ENCODE measurements around the gene GIPC1. TPM values are rescaled to one million over a fixed set of nuclear protein-coding genes. Genes with fewer than 3 reads are reported as not detected.

GIPC1 gene
- total RNA-seq, 1 donor from 2014 or later = 97.7 TPM

- DNase-seq = no peak
- Histone ChIP-seq H3K9me3 (no peaks in the 10 kb centered on the region), H3K27ac (peak overlapping the region; percentile 80), H3K4me3 (peak overlapping the region; percentile 91), H3K36me3 (no peaks in the 10 kb centered on the region), H3K27me3 (no peaks in the 10 kb centered on the region), H3K4me1 (peaks cover 29% of the 10 kb centered on the region)
- intact Hi-C loops (cut with DNase I) = no loop called here
- no peak for TF ChIP-seq CTCF (IDR thresholded peaks at IDR 0.05)
- ATAC-seq = no peak
These were observed 1.5 kb downstream of the GIPC1 start for GRCh38 chr19:14494411-14494810.

DNA sequence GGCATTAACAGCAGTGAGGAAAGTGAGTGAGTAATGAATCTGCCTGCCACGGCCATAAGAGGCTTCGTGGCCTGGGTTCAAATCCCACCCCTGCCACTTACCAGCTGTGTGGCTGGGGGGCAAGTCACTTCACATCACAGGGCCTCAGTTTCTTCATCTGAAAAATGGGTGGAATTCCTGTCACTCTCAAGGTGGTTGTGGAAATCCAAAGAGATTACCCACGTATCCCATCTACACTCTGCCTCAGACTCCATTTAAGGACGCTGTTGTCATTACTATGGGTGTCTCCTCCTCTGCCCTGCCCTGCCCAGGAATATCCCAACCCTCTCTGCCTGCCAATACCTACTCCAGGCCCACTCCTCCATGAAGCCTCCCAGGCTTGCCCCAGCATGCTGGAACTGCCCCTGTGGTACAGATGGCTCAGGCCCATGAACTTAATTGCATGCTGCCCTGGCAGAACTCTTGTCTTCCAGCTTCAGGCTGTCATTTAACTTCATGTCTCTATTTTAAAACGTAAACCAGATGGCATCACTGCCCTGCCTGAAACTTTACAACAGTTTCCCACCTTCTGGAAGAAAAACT lies 3.1 kb downstream of the GIPC1 start:
- Histone ChIP-seq H3K27ac (no peak overlapping the region), H3K27me3 (no peaks in the 10 kb centered on the region), H3K4me3 (no peak overlapping the region), H3K4me1 (peaks cover 25% of the 10 kb centered on the region), H3K9me3 (no peaks in the 10 kb centered on the region), H3K36me3 (peaks cover 13% of the 10 kb centered on the region)
- DNase-seq (no peak), ATAC-seq (no peak)
- intact Hi-C loops (cut with DNase I) = no loop called here
- TF ChIP-seq CTCF (IDR thresholded peaks at IDR 0.05) = no peak

DNA sequence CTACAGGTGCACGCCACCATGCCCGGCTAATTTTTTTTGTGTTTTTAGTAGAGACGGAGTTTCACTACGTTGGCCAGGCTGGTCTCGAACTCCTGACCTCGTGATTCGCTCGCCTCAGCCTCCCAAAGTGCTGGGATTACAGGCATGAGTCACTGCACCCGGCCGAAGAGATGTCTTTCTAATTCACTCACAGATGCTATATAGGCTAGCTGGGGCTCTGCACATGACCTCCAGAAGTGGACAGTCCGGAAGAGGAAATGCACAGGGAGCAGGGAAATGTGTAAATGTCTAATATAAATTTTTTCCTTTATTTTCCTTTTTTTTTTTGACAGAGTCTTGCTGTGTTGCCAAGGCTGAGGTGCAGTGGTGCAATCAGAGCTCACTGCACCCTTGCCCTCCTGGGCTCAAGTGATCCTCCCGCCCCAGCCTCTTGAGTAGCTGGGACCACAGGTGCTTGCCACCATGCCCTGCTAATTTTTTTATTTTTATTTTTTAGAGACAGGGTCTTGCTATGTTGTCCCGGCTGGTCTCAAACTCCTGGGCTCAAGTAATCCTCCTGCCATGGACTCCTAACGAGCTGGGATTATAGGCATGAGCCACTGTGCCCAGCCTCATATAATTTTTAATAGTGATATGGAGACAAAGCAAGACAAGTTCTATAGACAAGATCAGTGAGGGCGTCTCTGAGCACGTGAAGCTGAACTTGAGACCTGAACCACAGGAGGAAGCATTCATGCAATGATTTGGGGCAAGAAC lies 8.4 kb downstream of the GIPC1 start:
- no peak for TF ChIP-seq CTCF (IDR thresholded peaks at IDR 0.05)
- Histone ChIP-seq H3K36me3 (peaks cover 27% of the 10 kb centered on the region), H3K4me3 (no peak overlapping the region), H3K9me3 (no peaks in the 10 kb centered on the region), H3K27me3 (no peaks in the 10 kb centered on the region), H3K27ac (no peak overlapping the region), H3K4me1 (no peaks in the 10 kb centered on the region)
- DNase-seq (no peak), ATAC-seq (no peak)
- intact Hi-C loops (cut with DNase I) = no loop called here

- no peak overlapping the region for H3K4me3 ChIP-seq
- no peaks in the 10 kb centered on the region for H3K27me3 ChIP-seq
- peaks cover 27% of the 10 kb centered on the region for H3K36me3 ChIP-seq
- intact Hi-C loops (cut with DNase I) = no loop called here
- no peak overlapping the region for H3K27ac ChIP-seq
- ATAC-seq (no peak), DNase-seq (no peak)
- no peaks in the 10 kb centered on the region for H3K9me3 ChIP-seq
- TF ChIP-seq CTCF (IDR thresholded peaks at IDR 0.05) = no peak
- H3K4me1 ChIP-seq = peaks cover 16% of the 10 kb centered on the region
These were observed 13.6 kb downstream of the GIPC1 start for GRCh38 chr19:14482172-14482941.

- H3K9me3 ChIP-seq = no peaks in the 10 kb centered on the region
- no peak for DNase-seq
- no peak overlapping the region for H3K27ac ChIP-seq
- ATAC-seq = no peak
- H3K4me3 ChIP-seq = no peak overlapping the region
- H3K4me1 ChIP-seq = peaks cover 21% of the 10 kb centered on the region
- no peaks in the 10 kb centered on the region for H3K27me3 ChIP-seq
- H3K36me3 ChIP-seq = peaks cover 18% of the 10 kb centered on the region
- TF ChIP-seq CTCF (IDR thresholded peaks at IDR 0.05) = no peak
- intact Hi-C loops (cut with DNase I) = no loop called here
These were observed 15.2 kb downstream of the GIPC1 start for GRCh38 chr19:14480700-14481079.

Data from upper lobe of right lung (tissue), 1 donor.